GM04504 (cell line): ENCODE measurements around the gene RNASE11.
"Not testable (repeated sequence)": the region's sequence is repeated elsewhere in the genome, so short reads cannot be mapped to it uniquely, and the experiment has no call there.

ENCODE experiments used
- DNase-seq: peaks from one replicate; pipeline ENCODE4 v3.0.0-alpha.2; 2012; ENCODE audit warnings: low read depth

RNASE11 gene

GRCh38 chr14:20614038-20614840 is 26.4 kb upstream of the RNASE11 start:
- DNase-seq, result no peak

GRCh38 chr14:20613094-20614037 is 25.6 kb upstream of the RNASE11 start:
- peak; percentile 92 for DNase-seq

GRCh38 chr14:20612403-20612802 is 24.6 kb upstream of the RNASE11 start:
- DNase-seq, result no peak

- no peak for DNase-seq
Measured at GRCh38 chr14:20611277-20611676, 23.5 kb upstream of the RNASE11 start.

- no peak for DNase-seq
Measured at GRCh38 chr14:20610002-20610765, 22.4 kb upstream of the RNASE11 start.

- peak; percentile 77 for DNase-seq
Measured at GRCh38 chr14:20609215-20610001, 21.6 kb upstream of the RNASE11 start.

GRCh38 chr14:20608383-20609110 is 20.7 kb upstream of the RNASE11 start:
- no peak for DNase-seq

GRCh38 chr14:20607617-20608016 is 19.8 kb upstream of the RNASE11 start:
- no peak for DNase-seq

GRCh38 chr14:20606902-20607242 is 19.1 kb upstream of the RNASE11 start:
- DNase-seq, result no peak

GRCh38 chr14:20606190-20606901 is 18.5 kb upstream of the RNASE11 start:
- no peak for DNase-seq

GRCh38 chr14:20603813-20604690 is 16.3 kb upstream of the RNASE11 start:
- no peak for DNase-seq

- DNase-seq, result no peak
Measured at GRCh38 chr14:20602583-20602982, 14.8 kb upstream of the RNASE11 start.

GRCh38 chr14:20601522-20601921 is 13.7 kb upstream of the RNASE11 start:
- no peak for DNase-seq

- DNase-seq, result no peak
Measured at GRCh38 chr14:20597108-20597507, 9.3 kb upstream of the RNASE11 start.

GRCh38 chr14:20595726-20596125 is 7.9 kb upstream of the RNASE11 start:
- not testable (repeated sequence) for DNase-seq

- DNase-seq, result no peak
Measured at GRCh38 chr14:20592574-20592973, 4.8 kb upstream of the RNASE11 start.

- no peak for DNase-seq
Measured at GRCh38 chr14:20591235-20591634, 3.4 kb upstream of the RNASE11 start, which contains the start of gene RNASE12. Gene RNASE12 (minus strand): TSS chr14:20591376. CDS start chr14:20590723, 653 bp downstream.

GRCh38 chr14:20583908-20584307 is 3.9 kb downstream of the RNASE11 start:
- no peak for DNase-seq

GRCh38 chr14:20583142-20583541 is 4.7 kb downstream of the RNASE11 start:
- DNase-seq, result no peak
